Thoracic aorta (tissue), 2 donors: ENCODE measurements around the gene RBM26. TPM values are rescaled to one million over a fixed set of nuclear protein-coding genes. Genes with fewer than 3 reads are reported as not detected.

Experiments used
- ATAC-seq: fragments of 150-250 bp; one replicate; pipeline ENCODE4 v1.8.0; 2017; ENCODE audit warnings: low read depth; ENCODE audit not compliant: insufficient number of reproducible peaks, low FRiP score
- DNase-seq: peaks from one replicate; pipeline ENCODE4 v3.0.0-alpha.2; 2020; ENCODE audit warnings: low spot score
- H3K27ac ChIP-seq, 2 donors: fragments of 200-600 bp; sonication (generic); 1 replicate in 1 of 2; 2 replicates in 1 of 2; pipeline ENCODE4 v1.5.1; 2016; ENCODE audit warnings: mild to moderate bottlenecking in 2 of 2, moderate library complexity in 2 of 2
- H3K27me3 ChIP-seq: fragments of 200-600 bp; sonication (generic); replicated peaks from 2 replicates; pipeline ENCODE4 v1.6.0; 2016; ENCODE audit warnings: mild to moderate bottlenecking; ENCODE audit not compliant: insufficient read depth
- H3K36me3 ChIP-seq: fragments of 200-600 bp; sonication (generic); one replicate; pipeline ENCODE4 v1.5.1; 2016
- H3K4me1 ChIP-seq, 2 donors: fragments of 200-600 bp; sonication (generic); 1 replicate in 1 of 2; 2 replicates in 1 of 2; pipeline versions ENCODE4 v1.5.1 to v1.6.0; 2016; ENCODE audit warnings: low read depth in 2 of 2, mild to moderate bottlenecking in 1 of 2; ENCODE audit not compliant: control insufficient read depth in 1 of 2
- H3K4me3 ChIP-seq: fragments of 200-600 bp; sonication (generic); 2 replicates; pipeline ENCODE4 v1.5.1; 2016; ENCODE audit warnings: mild to moderate bottlenecking
- H3K9me3 ChIP-seq: fragments of 200-600 bp; sonication (generic); 2 replicates; pipeline ENCODE4 v1.5.1; 2016
- total RNA-seq, 2 donors: library from RNA; depleted of rRNA; stranded (reverse); fragments of >200 nt; gene quantifications; one replicate each; pipeline versions ENCODE4 v1.1.0 to v1.2.3, GENCODE V29; 2016
- TF ChIP-seq, protein P1 (sequence below): fragments of 200-600 bp; sonication (generic); IDR thresholded peaks from one replicate; pipeline ENCODE4 v1.5.1; 2019; ENCODE audit warnings: antibody characterized with exemption

Gene RBM26
- total RNA-seq, 2 donors from 2014 or later: 30.9 to 55.4 TPM

DNA sequence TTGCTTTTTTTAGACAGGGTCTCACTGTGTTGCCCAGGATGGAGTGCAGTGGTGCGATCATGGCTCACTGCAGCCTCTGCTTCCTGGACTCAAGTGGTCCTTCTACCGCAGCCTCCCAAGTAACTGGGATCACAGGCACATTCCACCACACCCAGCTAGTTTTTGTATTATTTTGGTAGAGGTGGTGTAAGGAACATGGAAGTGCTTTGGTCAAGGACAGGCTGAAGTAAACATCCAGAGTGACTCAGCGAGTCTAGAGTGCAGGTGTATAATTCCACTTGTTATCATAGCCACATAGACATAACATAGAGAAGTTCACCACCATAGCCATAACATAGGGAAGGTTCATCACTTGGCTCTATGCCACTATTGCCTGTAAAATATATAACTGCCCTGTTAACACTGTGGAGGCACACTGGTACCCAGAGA lies 98.6 kb downstream of the RBM26 start:
- no peak for ATAC-seq
- no peak overlapping the region for H3K4me3 ChIP-seq
- TF ChIP-seq, protein P1, sequence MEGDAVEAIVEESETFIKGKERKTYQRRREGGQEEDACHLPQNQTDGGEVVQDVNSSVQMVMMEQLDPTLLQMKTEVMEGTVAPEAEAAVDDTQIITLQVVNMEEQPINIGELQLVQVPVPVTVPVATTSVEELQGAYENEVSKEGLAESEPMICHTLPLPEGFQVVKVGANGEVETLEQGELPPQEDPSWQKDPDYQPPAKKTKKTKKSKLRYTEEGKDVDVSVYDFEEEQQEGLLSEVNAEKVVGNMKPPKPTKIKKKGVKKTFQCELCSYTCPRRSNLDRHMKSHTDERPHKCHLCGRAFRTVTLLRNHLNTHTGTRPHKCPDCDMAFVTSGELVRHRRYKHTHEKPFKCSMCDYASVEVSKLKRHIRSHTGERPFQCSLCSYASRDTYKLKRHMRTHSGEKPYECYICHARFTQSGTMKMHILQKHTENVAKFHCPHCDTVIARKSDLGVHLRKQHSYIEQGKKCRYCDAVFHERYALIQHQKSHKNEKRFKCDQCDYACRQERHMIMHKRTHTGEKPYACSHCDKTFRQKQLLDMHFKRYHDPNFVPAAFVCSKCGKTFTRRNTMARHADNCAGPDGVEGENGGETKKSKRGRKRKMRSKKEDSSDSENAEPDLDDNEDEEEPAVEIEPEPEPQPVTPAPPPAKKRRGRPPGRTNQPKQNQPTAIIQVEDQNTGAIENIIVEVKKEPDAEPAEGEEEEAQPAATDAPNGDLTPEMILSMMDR: no peak

DNA sequence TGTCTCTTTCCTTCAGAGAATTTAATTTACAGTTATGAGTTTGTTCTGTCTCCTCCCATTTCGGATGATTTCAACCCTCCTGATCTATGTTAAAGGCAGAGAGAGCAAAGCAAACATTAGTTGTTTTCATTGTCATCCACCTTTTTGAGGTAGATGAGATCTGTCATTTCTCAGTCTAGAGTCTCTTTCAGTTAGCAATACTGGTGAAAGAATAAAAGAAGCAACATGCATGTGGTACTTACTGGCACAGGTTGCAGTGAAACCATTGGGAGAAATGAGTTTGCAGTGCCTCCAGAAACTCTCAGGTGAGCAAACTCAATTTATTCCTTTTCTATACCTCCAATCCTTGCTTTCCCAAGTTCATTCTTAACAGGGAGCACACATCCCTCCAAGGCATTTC lies 99.4 kb downstream of the RBM26 start:
- H3K36me3 ChIP-seq: no peaks in the 10 kb centered on the region
- H3K4me1 ChIP-seq: peaks cover 3% of the 10 kb centered on the region in 2 donors
- H3K9me3 ChIP-seq: no peaks in the 10 kb centered on the region
- no peaks in the 10 kb centered on the region for H3K27me3 ChIP-seq
- H3K4me3 ChIP-seq: no peak overlapping the region
- ATAC-seq: no peak
- H3K27ac ChIP-seq: no peak overlapping the region
- DNase-seq: no peak
- TF ChIP-seq, protein P1: no peak

More for the DNA sequence above, 98.6 kb downstream of the RBM26 start:
- Histone ChIP-seq H3K4me1 (peaks cover 5 to 8% of the 10 kb centered on the region in 2 donors), H3K27me3 (no peaks in the 10 kb centered on the region), H3K27ac (no peak overlapping the region), H3K9me3 (no peaks in the 10 kb centered on the region), H3K36me3 (no peaks in the 10 kb centered on the region)
- DNase-seq: no peak

DNA sequence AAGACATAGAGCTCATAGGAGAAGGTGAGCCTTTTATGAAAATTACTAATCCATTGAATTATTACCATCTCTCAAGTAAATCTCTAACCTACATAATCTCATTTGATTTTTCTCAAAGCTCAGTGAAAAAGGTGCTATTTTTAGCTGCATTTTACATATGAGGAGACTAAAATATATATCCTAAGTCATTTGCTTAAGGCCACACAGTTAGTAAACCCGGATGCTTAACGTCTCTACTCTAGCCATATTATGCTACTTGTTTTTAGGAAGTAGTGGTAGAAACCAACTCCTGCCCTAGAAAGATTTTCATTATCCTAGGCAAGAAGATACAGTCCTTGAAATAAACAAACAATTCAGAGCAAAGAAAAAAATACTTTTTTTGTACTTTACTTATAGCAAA lies 108.9 kb downstream of the RBM26 start:
- Histone ChIP-seq H3K27me3 (no peaks in the 10 kb centered on the region), H3K36me3 (no peaks in the 10 kb centered on the region), H3K4me1 (no peaks in the 10 kb centered on the region), H3K4me3 (no peak overlapping the region), H3K27ac (no peak overlapping the region), H3K9me3 (no peaks in the 10 kb centered on the region)
- TF ChIP-seq, protein P1: no peak
- no peak for DNase-seq
- ATAC-seq: no peak

DNA sequence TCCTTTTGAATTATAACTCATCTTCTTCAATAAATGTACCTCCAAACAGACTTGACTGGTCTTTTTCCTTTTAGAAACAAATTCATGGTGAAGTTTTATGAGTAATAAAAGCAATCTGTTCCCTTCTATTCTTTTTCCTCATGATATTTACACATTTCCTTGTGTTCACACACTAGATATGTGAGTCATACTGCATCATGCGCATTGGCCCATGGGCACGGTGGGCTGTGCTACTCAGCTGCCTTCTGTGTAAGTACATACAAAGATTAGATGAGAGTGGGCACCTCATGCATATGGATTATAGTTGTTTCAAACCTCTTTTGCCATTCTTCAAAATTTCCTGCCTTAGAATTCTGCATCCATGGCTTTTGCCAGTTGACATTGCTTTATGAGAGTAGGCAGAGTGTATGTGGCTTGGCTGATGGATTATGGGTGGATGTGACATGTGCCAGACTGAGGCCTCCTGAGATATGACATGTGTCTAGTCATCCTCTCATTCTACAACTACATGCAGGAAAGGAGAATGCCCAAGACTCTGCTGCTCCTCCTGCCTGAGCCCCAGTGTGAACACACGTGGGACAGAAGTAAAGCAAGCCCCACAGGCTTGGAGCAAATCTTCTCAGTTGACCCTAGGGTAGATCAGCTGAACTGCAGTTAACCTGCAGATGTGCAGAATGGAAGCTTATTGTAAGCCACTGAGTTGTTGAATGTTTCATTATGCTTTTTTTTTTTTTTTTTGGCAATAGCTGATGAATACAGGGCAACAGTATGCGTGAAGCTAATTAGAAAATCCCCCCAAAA lies 109.9 kb downstream of the RBM26 start:
- TF ChIP-seq, protein P1: no peak
- DNase-seq: no peak

DNA sequence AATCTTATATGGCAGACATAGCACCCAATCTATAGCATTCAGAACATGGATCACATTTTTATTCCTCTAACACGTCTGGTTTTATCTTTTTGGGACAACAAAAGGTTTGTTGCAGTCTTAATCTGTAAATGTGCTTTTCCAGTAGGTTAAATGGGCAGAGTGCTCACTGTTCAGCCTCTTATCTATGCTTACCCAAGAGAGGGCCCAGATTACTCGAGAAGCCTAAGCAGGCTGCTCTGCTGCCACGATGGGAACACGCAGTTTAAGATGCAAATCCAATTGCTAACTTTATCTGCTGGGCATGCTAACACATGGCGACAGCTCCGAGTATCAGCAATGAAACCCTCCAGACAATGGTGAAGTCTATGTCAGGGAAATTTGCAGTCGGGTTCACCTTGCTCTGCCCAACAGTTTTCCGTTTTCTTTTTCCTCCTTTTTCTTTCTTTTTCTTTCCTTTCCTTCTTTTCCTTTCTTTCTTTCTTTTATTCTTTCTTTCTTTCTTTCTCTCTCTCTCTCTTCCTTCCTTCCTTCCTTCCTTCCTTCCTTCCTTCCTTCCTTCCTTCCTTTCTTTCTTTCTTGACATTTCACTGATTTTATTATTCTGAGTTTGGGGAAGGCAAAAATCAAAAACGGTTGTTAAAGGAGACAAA lies 115.3 kb downstream of the RBM26 start:
- Histone ChIP-seq H3K9me3 (no peaks in the 10 kb centered on the region), H3K27me3 (no peaks in the 10 kb centered on the region), H3K27ac (no peak overlapping the region), H3K36me3 (no peaks in the 10 kb centered on the region), H3K4me1 (no peaks in the 10 kb centered on the region), H3K4me3 (no peak overlapping the region)
- ATAC-seq (no peak), DNase-seq (no peak)
- TF ChIP-seq, protein P1: no peak

More for the DNA sequence above, 109.9 kb downstream of the RBM26 start:
- no peaks in the 10 kb centered on the region for H3K27me3 ChIP-seq
- no peak overlapping the region for H3K4me3 ChIP-seq
- H3K27ac ChIP-seq: no peak overlapping the region
- no peaks in the 10 kb centered on the region for H3K9me3 ChIP-seq
- H3K36me3 ChIP-seq: no peaks in the 10 kb centered on the region
- ATAC-seq: no peak
- H3K4me1 ChIP-seq: no peaks in the 10 kb centered on the region
